NCI-H524 treated with DMSO at 0.1 percent for 48 hours (cell line): ENCODE results near the gene SH3BGRL2.

Experiments
- DNase-seq: peaks from one replicate; lab custom pipeline; 2025; lab: John Stamatoyannopoulos, UW

Gene SH3BGRL2

GRCh38 chr6:79699606-79700005, 68.5 kb downstream of the SH3BGRL2 start:
- DNase-seq, result no peak

DNA sequence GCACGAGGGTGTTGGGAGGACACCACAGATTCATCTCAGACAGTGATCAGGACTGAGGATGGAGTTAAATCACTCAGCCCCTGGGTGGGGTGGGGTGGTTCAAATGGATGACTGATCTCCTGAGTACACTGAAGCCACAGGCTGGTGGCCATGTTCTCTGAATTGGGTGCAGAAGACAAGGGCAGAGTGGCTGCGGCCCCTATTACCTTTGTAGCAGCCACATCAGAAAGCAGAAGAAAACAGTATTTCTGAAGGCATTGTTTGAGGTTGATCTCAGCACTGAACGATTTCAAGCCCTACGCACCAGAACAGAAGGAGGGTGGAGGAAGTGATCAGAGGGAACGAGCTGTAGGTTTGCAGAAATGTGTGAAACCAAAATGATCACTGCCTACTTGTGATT, 71.6 kb downstream of the SH3BGRL2 start:
- DNase-seq, result no peak

DNA sequence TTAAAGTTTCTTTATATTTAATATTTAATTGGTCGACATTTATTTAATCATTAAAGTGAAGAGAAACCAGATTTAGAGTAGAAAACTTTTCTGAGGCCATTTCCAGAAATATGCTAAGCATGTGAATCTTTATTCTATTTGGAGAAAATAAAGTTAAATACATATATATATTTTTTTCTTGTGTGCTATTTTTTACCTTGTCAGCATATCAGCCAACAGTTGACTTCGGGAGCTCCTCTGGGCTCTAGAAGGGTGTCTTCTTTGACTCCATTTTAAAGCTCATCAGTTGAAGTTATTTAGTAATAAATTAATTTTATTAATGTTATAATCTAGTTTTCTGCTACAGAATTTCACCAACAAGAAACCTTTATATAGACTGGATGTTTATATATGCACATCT, 73.1 kb downstream of the SH3BGRL2 start:
- DNase-seq, result no peak

- no peak for DNase-seq
Measured at GRCh38 chr6:79705456-79705995, 74.4 kb downstream of the SH3BGRL2 start.

DNA sequence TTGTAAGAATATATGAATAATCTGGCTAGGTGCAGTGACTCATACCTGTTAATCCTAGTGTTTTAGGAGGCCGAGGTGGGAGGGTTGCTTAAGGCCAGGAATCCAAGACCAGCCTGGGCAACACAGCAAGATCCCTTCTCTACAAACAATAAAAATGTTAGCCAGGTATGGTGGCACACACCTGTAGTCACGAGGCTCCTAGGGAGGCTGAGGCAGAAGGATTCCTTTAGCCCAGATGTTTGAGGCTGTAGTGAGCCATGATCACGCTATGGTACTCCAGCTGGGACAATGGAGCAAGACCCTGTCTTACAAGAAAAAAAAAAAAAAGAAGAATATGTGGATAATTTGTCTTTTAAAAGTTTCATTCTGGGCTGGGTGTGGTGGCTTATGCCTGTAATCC, 75.4 kb downstream of the SH3BGRL2 start:
- no peak for DNase-seq

DNA sequence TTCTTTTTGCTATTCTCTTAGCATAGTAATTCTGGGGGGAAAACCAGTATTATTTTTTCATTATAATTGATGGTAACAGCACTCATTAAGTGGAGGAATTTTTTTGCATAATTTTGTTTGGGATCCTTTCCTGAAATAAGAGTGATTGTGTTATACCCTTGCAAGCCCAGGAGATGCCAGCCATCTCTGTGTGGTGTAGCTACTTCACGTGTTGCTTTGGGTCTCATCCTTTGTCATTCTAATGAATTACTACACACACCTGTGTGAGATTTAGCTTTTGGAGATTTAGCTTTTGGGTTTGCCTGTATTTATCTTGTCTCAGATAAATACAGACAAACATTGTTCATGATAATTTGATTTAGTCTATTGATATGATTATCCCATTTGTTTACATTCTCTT, 76.5 kb downstream of the SH3BGRL2 start:
- no peak for DNase-seq

DNA sequence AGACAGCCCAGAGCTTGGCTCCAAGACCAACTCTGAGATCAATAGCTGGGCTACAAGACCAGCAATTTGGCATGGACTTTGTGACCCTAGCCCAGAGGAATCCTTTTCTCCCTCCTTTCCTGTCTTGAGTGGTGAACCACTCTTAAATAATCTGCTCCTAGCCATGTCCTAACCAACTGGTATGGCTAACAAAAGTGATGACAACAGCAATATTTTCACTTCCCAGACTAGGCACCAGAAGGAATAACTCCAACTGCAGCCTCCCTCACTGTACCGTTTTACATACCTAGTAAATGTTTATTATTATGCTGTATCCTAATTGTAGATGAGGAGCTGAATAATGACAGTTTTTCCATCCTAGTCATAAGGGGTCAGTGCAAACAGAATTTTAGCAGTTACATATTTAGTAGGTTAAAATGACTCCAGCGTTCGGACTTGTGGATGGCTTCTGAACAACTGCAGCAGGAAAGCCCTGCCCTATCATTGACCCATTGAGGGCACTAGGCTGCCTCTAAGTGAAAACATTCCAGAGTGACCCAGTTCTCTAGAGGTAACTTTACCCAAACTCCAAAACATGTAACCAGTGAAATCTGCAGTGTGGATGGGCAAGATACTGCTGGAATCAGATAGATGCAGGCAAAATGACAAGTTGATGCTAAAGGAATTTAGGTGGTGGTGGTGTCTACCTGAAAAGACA, 77.1 kb downstream of the SH3BGRL2 start:
- DNase-seq, result no peak

DNA sequence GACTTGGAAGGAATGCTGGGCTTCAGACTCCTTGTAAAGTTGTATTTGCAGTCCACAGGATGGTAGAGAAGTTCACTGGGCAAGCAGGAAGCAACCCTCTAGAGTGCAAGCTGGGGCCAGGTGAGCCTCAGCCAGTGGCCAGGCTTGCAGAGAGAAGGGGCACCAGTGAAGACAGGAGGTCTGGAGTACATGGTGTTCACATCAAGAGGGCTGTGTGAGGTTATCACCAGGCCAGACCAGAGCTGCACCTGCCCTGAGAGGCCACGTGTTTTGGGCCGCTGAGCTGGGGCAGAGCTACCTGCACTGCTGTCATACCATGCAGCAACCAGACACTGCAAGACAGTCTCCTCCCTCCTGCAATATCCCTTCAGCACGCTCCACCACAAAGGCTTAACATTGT, 79.0 kb downstream of the SH3BGRL2 start:
- no peak for DNase-seq

- DNase-seq, result no peak
Measured at GRCh38 chr6:79711167-79711566, 80.0 kb downstream of the SH3BGRL2 start.

DNA sequence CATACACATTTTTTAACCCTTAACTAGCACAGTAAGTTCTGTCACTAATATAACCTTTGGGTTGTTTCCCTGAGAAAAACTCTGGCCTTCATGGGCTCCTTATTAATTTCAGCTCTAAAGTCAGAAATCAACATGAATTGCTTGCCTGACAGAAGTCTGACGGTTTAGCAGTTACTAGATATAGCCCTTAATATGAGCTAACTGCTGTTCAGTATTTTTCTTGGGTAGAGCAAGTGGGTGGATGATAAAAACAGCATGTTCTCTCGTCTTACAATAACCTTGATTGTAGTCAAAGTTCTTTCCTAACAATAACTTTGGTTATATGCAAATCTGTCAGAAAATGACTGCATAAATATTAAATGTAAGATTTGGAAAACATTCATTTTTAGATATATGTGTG, 81.0 kb downstream of the SH3BGRL2 start:
- DNase-seq, result no peak

GRCh38 chr6:79712616-79713135, 81.5 kb downstream of the SH3BGRL2 start:
- no peak for DNase-seq

- no peak for DNase-seq
Measured at GRCh38 chr6:79713701-79714322, 82.7 kb downstream of the SH3BGRL2 start.

DNA sequence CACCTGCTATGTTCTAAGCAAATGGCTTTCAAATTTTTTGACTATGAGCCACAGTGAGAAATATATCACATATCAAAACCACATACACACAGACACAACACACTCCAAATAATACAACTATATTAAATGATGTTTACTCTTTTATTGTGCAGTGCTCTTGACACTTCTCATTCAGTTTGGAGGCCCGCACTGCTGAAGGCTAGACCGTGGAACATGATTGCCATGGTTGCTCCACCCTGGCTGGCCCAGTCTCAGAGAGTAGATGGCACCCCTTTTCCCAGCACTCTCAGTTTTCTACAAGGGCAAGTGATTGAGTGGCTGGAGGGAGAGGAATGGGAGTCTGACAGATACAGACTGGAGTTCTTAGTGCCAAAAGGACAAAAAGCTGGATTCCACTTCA, 86.9 kb downstream of the SH3BGRL2 start:
- DNase-seq, result no peak

- DNase-seq, result no peak
Measured at GRCh38 chr6:79718509-79719247, 87.5 kb downstream of the SH3BGRL2 start.

DNA sequence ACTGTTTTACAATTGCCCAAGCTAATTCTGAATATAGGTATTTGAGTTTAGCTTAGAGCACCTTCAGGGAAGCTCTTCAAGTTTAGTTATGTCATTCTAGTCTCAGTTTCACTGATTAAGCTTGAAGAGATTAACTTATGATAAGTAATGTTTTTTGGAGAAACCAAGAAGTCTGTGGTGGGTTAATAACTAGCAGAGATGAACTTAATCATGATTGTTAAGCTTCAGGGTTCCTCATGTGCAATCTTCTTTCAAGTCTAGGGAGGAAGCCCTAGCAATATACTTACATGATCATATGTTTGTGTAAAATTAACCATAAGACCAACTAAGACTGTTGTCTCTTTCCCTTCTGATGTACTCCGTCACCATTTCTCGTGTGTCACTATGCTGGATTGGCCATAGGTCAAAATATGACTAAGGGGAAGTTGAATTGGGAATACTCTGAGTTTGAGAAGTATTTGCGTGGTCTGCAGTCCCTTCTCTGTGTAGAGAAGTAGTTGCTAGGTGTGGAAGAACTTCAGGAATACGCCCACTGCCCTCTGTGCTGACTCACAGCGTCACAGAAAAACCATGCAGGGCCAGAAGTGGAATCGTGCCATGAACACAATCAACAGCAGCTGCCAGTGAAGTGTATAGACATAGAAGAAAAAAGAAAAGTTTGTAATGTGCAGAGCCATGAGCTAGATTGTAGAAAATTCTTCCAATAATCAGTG, 88.3 kb downstream of the SH3BGRL2 start:
- DNase-seq, result no peak

DNA sequence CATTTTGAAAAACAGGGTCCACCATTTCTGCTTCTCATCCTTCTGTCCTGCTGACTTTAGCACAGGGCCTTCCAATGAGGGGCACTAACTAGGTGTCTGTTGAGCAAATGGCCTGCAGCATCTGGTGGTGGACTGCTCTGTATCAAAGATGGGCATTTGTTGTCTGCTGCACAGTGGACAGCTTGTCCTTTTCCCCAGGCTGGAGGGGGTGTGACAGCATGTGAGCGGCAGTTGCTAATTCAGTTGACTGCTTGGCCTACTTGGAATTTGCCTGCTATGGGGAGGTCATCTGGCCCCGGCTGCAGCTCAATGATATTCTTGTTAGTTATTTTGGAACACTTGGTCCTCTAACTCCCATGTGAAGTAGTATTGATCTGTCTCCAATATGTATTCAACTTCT, 93.7 kb downstream of the SH3BGRL2 start:
- DNase-seq, result no peak

- DNase-seq, result no peak
Measured at GRCh38 chr6:79731471-79731870, 100.3 kb downstream of the SH3BGRL2 start.

DNA sequence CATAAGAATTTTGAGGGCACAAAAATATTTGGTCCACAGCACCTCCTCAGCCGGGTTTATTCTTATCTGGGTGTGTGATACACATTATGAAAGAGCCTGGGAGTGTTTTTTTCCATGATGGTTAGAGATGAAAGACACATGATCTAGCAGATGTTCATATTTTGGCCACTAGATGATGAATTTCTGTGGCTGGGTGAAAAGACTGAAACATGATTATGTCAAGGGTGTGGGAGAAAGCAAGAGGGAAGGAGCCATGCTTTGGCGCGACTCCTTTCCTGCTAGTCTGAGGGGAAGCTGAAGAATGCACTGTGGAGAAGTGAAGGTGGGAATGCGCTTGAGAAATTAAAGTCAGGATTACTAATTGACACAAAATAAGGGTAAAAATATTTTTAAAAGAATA, 102.3 kb downstream of the SH3BGRL2 start:
- no peak for DNase-seq

- no peak for DNase-seq
Measured at GRCh38 chr6:79734374-79734773, 103.2 kb downstream of the SH3BGRL2 start.

GRCh38 chr6:79735183-79735582, 104.1 kb downstream of the SH3BGRL2 start:
- no peak for DNase-seq

DNA sequence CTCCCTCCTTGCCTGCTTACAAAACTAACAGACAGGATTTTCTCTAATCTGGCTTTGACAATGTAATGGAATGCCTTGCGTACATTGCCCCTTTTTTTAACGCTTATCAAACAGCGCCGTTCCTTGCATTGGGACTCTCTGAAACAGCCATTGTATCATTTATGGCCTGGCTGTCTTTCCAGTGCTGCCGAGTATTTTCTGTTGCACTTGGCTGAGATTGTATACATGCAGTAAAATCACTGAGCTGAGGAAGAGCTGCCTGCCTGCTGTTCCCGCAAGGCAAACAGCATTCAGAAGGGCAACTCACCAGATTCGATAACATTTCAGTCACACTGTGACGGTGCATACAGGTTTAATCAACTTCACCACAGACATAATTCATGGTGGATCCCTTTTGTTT, 106.0 kb downstream of the SH3BGRL2 start:
- DNase-seq, result no peak

- DNase-seq, result no peak
Measured at GRCh38 chr6:79742030-79742429, 110.9 kb downstream of the SH3BGRL2 start.
